Measurements from ENCODE around the gene DDX3X. TPM values are rescaled to one million over a fixed set of nuclear protein-coding genes. Genes with fewer than 3 reads are reported as not detected.
"Not testable (repeated sequence)": the region's sequence is repeated elsewhere in the genome, so short reads cannot be mapped to it uniquely, and the experiment has no call there.

The DDX3X gene
- total RNA-seq, 4 donors from 2014 or later: 170 to 252 (median 224) TPM

DNA sequence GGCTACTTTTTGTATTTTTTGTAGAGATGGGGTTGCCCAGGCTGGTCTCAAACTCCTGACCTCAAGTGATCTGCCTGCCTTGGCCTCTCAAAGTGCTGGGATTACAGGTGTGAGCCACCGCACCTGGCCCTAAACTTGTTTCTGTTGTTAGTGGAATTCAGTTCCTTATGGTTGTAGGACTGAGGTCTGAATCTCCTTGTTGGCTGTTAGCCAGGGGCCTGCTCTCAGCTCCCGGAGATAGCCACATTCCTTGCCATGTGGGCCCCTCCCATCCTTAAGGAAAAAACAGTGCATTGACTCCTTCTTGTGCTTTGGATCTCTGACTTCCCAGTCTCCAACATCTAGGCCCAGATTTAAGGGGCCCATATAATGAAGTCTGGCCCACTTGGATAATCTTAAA, 63.8 kb downstream of the DDX3X start:
- TF ChIP-seq, protein P1, sequence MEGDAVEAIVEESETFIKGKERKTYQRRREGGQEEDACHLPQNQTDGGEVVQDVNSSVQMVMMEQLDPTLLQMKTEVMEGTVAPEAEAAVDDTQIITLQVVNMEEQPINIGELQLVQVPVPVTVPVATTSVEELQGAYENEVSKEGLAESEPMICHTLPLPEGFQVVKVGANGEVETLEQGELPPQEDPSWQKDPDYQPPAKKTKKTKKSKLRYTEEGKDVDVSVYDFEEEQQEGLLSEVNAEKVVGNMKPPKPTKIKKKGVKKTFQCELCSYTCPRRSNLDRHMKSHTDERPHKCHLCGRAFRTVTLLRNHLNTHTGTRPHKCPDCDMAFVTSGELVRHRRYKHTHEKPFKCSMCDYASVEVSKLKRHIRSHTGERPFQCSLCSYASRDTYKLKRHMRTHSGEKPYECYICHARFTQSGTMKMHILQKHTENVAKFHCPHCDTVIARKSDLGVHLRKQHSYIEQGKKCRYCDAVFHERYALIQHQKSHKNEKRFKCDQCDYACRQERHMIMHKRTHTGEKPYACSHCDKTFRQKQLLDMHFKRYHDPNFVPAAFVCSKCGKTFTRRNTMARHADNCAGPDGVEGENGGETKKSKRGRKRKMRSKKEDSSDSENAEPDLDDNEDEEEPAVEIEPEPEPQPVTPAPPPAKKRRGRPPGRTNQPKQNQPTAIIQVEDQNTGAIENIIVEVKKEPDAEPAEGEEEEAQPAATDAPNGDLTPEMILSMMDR (IDR thresholded peaks at IDR 0.05): no peak
- no peak for TF ChIP-seq POLR2A (IDR thresholded peaks at IDR 0.05)
- WGBS, 2 donors: 65 to 75% methylated on average over 2 of the region's 2 CpGs
- intact Hi-C loops (cut with DNase I; ENCODE audit: low total_unique reads): no loop called here
- no peak for DNase-seq (ENCODE audit: low spot score in 2 of 2)
- H3K4me3 ChIP-seq (ENCODE audit: low read depth, poor library complexity, severe bottlenecking): no peak overlapping the region

DNA sequence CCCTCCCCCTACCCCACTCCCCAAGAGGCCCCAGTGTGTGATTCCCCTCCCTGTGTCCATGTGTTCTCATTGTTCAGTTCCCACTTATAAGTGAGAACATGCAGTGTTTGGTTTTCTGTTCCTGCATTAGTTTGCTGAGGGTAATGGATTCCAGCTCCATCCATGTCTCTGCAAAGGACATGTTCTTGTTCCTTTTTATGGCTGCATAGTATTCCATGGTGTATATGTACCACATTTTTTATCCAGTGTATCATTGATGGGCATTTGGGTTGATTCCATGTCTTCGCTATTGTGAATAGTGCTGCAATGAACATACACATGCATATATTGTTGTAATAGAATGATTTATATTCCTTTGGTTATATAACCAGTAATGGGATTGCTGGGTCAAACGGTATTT, 68.6 kb downstream of the DDX3X start:
- H3K4me3 ChIP-seq (ENCODE audit: low read depth, poor library complexity, severe bottlenecking); DNase-seq (ENCODE audit: low spot score in 2 of 2); intact Hi-C loops (cut with DNase I; ENCODE audit: low total_unique reads): not testable (repeated sequence)
- 91 to 92% methylated on average over 2 of the region's 2 CpGs for WGBS, 2 donors

DNA sequence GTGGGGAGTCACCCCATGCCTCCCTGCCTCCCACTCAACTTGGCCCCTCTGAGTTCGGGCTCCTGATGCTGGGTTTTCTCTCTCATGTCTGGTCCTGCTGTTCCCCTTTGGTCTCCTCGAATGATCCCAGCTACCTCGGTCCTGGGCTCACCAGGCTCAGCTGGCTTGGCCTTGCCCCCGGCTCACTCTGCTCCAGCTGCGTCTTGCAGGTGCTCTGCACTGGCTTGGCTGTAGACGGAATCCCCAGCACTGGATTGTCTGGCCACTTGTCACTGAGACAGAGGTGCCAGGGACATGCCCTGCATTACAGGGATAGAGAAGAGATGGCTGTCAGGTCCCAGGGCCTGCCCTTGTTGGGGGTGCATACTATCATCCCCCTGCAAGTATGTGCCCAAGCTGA, 71.6 kb downstream of the DDX3X start:
- 80 to 84% methylated on average over 1 to 6 of the region's 6 CpGs for WGBS, 2 donors
- intact Hi-C loops (cut with DNase I; ENCODE audit: low total_unique reads): no loop called here
- DNase-seq (ENCODE audit: low spot score in 2 of 2): no peak

DNA sequence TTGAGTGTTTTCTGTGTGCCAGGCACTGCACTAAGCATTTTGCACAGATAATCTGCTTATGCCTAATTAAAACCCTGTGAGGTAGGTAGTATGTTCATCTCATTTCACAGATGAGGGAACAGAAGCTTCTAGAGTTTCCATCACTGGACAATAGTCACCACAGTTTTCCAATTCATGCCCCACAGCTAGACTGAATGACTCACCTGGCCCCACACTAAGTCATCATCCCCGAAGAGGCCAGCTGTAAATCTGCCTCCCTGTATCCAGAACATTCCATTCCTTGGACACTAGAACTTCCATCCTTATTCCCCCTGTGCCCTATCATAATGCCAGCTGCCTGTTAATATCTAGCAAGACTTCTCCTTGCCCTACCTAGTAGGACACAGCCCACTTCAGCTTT, 72.2 kb downstream of the DDX3X start:
- DNase-seq (ENCODE audit: low spot score in 2 of 2): no peak
- no peak overlapping the region for H3K4me3 ChIP-seq (ENCODE audit: low read depth, poor library complexity, severe bottlenecking)
- intact Hi-C loops (cut with DNase I; ENCODE audit: low total_unique reads): no loop called here
- WGBS, 2 donors: 53 to 62% methylated on average over 1 of the region's 1 CpG
- TF ChIP-seq, protein P1 (IDR thresholded peaks at IDR 0.05): no peak
- no peak for TF ChIP-seq POLR2A (IDR thresholded peaks at IDR 0.05)

More for the DNA sequence above, 71.6 kb downstream of the DDX3X start:
- no peak overlapping the region for H3K4me3 ChIP-seq (ENCODE audit: low read depth, poor library complexity, severe bottlenecking)
- TF ChIP-seq, protein P1 (IDR thresholded peaks at IDR 0.05): no peak
- TF ChIP-seq POLR2A (IDR thresholded peaks at IDR 0.05): no peak

DNA sequence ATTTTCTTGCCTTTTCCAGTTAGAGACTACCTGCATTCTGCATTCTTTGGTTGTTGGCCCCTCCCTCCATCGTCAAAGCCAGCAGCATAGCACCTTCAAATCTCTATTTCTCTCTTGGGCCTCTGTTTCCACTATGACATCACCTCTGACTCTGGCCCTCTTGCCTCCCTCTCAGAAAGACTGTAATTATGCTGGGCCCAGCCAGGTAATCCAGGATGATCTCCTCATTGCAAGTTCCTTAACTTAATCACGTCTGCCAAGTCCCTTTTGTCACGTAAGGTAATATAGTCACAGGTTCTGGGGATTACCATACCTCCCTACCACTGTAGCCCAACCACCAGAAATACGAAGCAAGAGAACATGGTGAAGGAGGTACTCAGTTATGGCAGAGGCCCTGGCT, 73.9 kb downstream of the DDX3X start:
- no peak for TF ChIP-seq POLR2A (IDR thresholded peaks at IDR 0.05)
- TF ChIP-seq, protein P1 (IDR thresholded peaks at IDR 0.05): no peak
- DNase-seq (ENCODE audit: low spot score in 2 of 2): no peak
- intact Hi-C loops (cut with DNase I; ENCODE audit: low total_unique reads): no loop called here
- no peak overlapping the region for H3K4me3 ChIP-seq (ENCODE audit: low read depth, poor library complexity, severe bottlenecking)
- WGBS, 2 donors: 80 to 90% methylated on average over 4 of the region's 4 CpGs

DNA sequence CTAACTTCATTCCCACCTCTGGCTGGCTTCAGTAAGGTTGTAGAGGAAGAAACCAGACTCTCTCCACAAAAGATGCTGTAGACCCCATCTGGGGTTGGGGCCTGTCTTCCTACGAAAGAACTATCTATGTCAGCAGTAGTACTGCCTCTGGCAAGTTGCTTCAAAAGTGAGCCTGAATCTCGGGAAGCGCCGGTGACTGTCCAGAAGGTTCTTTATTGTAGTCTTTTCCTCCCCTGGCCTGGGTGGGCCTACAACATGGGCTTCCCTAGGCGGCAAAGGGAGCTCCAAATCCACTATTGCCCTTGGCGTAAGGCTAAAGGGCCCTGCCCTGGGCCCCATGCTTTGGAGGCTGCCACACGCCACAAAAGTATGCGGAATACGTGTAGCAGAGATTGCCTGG, 74.6 kb downstream of the DDX3X start:
- H3K4me3 ChIP-seq (ENCODE audit: low read depth, poor library complexity, severe bottlenecking): no peak overlapping the region
- intact Hi-C loops (cut with DNase I; ENCODE audit: low total_unique reads): no loop called here
- no peak for DNase-seq (ENCODE audit: low spot score in 2 of 2)
- TF ChIP-seq POLR2A (IDR thresholded peaks at IDR 0.05): no peak
- TF ChIP-seq, protein P1 (IDR thresholded peaks at IDR 0.05): no peak
- 90 to 92% methylated on average over 7 to 9 of the region's 9 CpGs for WGBS, 2 donors

Data from lower leg skin (tissue), 4 donors.